Upper lobe of left lung (tissue), 4 donors: ENCODE measurements around the gene UBE2L3.

Experiments
- EP300 ChIP-seq, 4 donors: sonication (generic); formaldehyde crosslinking; IDR thresholded peaks; one replicate each; pipeline ENCODE4 v1.5.1; 2017; ENCODE audit warnings: antibody characterized with exemption in 4 of 4, control low read depth in 2 of 4
- TF ChIP-seq, protein P1 (sequence below), 6 experiments: fragments of 450-650 bp in 4 of 6; fragments of 200-600 bp in 2 of 6; sonication (generic) in 2 of 6; IDR thresholded peaks; one replicate each; pipeline ENCODE4 v1.5.1; 2016 to 2019; ENCODE audit warnings: antibody characterized with exemption in 6 of 6

DNA sequence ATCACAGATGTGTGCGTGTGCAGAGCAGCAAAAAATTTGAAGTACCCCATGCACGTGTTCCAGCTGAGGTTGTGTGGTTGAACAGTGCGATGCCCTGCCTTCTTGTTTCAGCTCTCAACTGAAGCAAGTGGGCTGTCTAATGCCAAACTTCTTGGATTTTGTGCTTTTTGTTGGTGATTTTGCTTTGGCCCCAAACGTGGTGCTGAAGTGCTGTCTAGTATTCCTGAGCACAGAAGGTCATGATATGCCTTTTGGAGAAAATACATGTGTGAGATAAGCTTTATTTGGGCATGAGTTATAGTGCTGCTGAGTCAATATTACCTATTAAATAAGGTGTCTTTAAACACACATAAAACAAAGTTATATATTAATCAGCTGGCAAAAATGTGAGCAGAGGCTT, 48.2 kb downstream of the UBE2L3 start:
- TF ChIP-seq, protein P1, sequence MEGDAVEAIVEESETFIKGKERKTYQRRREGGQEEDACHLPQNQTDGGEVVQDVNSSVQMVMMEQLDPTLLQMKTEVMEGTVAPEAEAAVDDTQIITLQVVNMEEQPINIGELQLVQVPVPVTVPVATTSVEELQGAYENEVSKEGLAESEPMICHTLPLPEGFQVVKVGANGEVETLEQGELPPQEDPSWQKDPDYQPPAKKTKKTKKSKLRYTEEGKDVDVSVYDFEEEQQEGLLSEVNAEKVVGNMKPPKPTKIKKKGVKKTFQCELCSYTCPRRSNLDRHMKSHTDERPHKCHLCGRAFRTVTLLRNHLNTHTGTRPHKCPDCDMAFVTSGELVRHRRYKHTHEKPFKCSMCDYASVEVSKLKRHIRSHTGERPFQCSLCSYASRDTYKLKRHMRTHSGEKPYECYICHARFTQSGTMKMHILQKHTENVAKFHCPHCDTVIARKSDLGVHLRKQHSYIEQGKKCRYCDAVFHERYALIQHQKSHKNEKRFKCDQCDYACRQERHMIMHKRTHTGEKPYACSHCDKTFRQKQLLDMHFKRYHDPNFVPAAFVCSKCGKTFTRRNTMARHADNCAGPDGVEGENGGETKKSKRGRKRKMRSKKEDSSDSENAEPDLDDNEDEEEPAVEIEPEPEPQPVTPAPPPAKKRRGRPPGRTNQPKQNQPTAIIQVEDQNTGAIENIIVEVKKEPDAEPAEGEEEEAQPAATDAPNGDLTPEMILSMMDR (IDR thresholded peaks at IDR 0.05) = no peak
- TF ChIP-seq EP300 (IDR thresholded peaks at IDR 0.05) = no peak
